Right cardiac atrium (tissue), 5 donors: ENCODE measurements around the gene TNP2. TPM values are rescaled to one million over a fixed set of nuclear protein-coding genes. Genes with fewer than 3 reads are reported as not detected.
A peak's percentile ranks its signal among the peaks of the same experiment; 100 is the strongest.

ENCODE experiments used
- ATAC-seq, 2 donors: fragments of 200-7000 bp; cut with Tn5 transposase; one replicate each; pipeline versions ENCODE4 v1.8.0 to v1.9.1; 2020; ENCODE audit warnings: moderate library complexity in 2 of 2, mild to moderate bottlenecking in 1 of 2
- DNase-seq, 3 donors: peaks; one replicate each; pipeline ENCODE4 v3.0.0-alpha.2; 2020
- H3K27ac ChIP-seq: one replicate; pipeline ENCODE4 v1.5.1; 2013; ENCODE audit warnings: mild to moderate bottlenecking, low read length, control low read depth, moderate library complexity
- H3K27me3 ChIP-seq: one replicate; pipeline ENCODE4 v1.6.1; 2013; ENCODE audit not compliant: control insufficient read depth, insufficient read depth
- H3K4me1 ChIP-seq: one replicate; pipeline ENCODE4 v1.6.1; 2013; ENCODE audit warnings: low read length; ENCODE audit not compliant: control insufficient read depth, insufficient read depth
- H3K4me3 ChIP-seq: one replicate; pipeline ENCODE4 v1.5.1; 2013; ENCODE audit warnings: low read length, control low read depth
- H3K9me3 ChIP-seq: one replicate; pipeline ENCODE4 v1.6.1; 2013; ENCODE audit warnings: low read length; ENCODE audit not compliant: control insufficient read depth
- WGBS: extraction: QIAGEN DNeasy Blood & Tissue Kit; methylation state at CpG from one replicate; pipeline ENCODE4 v1.1.7; 2013; 5-methylcytosine and 5-hydroxymethylcytosine counted together
- intact Hi-C, 4 donors: fragments of 100-400 bp; cut with DNase I; formaldehyde crosslinking; loops; one replicate each; pipeline versions ENCODE4 v1.11.0 to v1.14.0; 2022 to 2023
- polyA plus RNA-seq: library from polyadenylated mRNA; stranded (reverse); fragments of 200-250 nt; gene quantifications from one replicate; pipeline ENCODE4 v1.2.3, GENCODE V29; 2013
- total RNA-seq, 4 donors: library from RNA; stranded (reverse); fragmentation: NEBNext Ultra II Directional; extraction: Animal tissue kit (Norgen Biotek cat#: 25700); gene quantifications; one replicate each; pipeline ENCODE4 v1.2.1, GENCODE V29; 2021
- donor health status: healthy with polysubstance abuse.
- donor health status: DM: no; HTN: yes; CAD: no.
- donor health status: DM: no; HTN: no; CAD: no.
- donor health status: DM: no; HTN: yes; CAD: no; lungs with severe emphysema.
- donor health status: DM: yes; HTN: yes; CAD: no.

Gene TNP2
- total and polyA plus RNA-seq, 5 donors = not detected

DNA sequence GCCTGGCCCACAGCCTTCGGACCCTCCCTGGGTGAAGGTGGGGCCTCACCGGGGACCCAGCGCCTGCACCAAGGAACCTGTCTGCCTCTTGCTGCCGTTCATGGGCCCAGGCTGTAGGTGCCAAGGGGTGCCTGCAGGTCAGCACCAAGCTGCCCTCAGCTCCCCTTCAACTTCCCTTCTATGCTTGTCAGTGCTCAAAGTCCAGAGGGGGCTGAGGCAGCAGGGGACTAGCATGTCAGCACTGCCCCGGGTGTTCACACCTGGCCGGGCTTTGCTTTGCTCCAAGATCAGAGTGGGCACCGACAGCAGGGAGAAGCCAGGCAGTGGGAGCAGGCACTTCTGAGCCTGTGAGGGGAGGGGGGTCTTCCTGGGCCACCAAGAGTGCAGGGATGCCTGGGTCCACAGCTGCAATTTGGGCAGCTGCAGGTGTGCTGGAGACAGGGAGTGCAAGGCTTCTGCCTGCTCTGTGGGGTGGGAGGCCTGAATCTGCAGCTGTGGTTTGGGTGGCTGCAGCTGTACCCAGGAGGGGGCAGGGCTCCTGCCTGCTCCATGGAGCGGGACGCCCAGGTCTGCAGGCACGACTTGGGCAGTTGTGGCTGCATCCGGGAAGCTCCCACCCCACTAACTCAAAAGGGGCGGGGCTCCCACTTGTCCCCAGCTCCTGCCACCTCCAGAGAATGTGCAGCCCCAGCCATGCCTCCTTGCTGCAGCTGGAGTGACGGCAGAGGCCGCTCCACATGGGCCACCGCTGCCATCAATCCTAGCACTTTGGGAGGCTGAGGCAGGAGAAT is 39.6 kb upstream of the TNP2 start:
- no peaks in the 10 kb centered on the region for H3K4me1 ChIP-seq
- no peaks in the 10 kb centered on the region for H3K9me3 ChIP-seq
- no peaks in the 10 kb centered on the region for H3K27me3 ChIP-seq
- WGBS = 67% methylated on average over 15 of the region's 15 CpGs
- intact Hi-C loops = no loop called here
- ATAC-seq (peak in 1 of 2 donors; percentile 10), DNase-seq (no peak)
- no peak overlapping the region for H3K27ac ChIP-seq
- H3K4me3 ChIP-seq = no peak overlapping the region

DNA sequence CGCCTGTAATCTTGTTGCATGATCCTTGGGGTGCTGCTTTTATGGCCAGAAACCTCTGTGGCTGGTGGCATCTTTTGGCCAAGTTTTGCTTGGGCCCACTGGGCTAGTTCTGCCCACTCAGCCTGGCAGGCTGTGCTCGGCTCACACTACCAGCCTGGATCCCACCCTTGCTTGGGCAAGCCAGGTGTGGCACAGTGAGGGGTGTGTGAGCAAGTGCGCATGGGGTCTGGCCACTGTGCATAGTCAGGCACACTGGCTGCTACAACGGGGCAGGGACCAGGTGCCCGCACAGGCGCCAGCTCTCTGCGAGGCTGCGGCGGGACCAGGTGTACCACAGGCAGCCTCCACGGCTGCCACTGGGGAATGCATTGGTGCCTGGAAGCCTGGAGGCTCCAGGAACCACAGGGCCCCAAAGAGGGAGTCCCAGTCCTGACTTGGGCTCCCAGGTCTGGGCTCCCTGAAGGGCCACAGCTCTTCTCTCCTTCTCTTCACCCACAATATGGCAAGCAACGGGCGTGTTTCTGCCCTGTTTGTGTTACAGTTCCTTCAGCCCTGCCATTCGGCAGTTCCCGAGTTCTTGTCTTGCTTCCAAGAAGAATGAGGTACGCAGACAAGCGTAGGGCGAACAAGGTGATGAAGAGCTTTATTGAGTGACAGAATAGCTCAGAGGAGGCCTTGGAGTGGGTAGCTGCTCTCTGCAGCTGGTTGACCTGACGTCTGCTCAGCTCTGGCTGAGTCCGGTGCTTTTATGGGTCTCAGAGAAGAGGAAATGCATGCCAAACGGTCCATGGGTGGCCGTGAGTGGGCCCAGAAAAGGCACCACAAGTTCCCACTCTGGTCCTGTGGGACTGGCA is 38.7 kb upstream of the TNP2 start:
- ATAC-seq (no peak), DNase-seq (no peak)
- no peaks in the 10 kb centered on the region for H3K9me3 ChIP-seq
- H3K27ac ChIP-seq = no peak overlapping the region
- no peaks in the 10 kb centered on the region for H3K4me1 ChIP-seq
- WGBS = 90% methylated on average over 21 of the region's 21 CpGs
- no peak overlapping the region for H3K4me3 ChIP-seq
- H3K27me3 ChIP-seq = no peaks in the 10 kb centered on the region
- intact Hi-C loops = no loop called here

DNA sequence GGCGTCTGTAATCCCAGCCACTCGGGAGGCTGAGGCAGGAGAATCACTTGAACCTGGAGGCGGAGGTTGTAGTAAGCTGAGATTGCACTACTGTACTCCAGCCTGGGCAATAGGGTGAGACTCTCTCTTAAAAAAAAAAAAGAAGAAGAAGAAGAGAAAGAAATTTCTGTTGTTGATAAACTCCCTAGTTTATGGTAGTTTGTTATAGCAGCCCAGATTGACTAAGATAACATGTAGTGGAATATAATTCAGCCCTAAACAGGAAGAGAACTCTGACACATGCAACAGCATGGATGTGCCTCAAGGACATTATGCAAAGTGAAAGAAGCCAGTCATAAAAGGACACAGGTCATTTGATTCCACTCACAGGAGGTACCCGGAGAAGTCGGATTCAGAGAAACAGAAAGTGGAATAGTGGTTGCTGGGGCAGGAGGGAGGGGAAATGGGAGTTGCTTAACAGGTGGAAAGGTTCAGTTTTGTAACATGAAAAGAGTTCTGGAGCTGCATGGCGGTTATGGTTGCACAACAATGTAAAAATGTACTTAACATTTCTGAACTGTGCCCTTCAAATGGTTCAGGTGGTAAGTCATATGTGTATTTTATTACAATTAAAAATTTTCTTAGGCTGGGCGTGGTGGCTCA is 38.0 kb upstream of the TNP2 start:
- Histone ChIP-seq H3K4me3 (no peak overlapping the region), H3K27me3 (no peaks in the 10 kb centered on the region), H3K4me1 (no peaks in the 10 kb centered on the region), H3K9me3 (no peaks in the 10 kb centered on the region), H3K27ac (no peak overlapping the region)
- no peak for DNase-seq
- ATAC-seq = no peak
- WGBS = 84% methylated on average over 7 of the region's 7 CpGs
- intact Hi-C loops = no loop called here

DNA sequence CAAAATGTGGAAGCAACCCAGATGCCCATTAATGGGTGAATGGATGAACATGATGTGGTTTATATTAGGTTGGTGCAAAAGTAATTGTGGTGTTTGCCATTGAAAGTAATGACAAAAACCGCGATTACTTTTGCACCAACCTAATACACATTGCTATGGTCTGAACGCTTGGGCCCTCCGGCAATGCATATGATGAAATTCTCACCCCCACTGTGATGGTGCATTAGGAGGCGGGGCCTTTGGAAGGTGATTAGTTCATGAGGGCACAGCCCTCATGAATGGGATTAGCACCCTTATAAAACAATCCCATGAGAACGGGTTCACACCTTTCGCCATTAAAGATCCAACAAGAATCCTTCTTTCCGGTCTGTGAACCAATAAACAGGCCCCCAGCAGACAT is 37.3 kb upstream of the TNP2 start:
- ATAC-seq (no peak), DNase-seq (no peak)
- intact Hi-C loops = no loop called here
- Histone ChIP-seq H3K27ac (no peak overlapping the region), H3K4me1 (no peaks in the 10 kb centered on the region), H3K9me3 (no peaks in the 10 kb centered on the region), H3K27me3 (no peaks in the 10 kb centered on the region), H3K4me3 (no peak overlapping the region)
- WGBS = 86% methylated on average over 8 of the region's 8 CpGs

DNA sequence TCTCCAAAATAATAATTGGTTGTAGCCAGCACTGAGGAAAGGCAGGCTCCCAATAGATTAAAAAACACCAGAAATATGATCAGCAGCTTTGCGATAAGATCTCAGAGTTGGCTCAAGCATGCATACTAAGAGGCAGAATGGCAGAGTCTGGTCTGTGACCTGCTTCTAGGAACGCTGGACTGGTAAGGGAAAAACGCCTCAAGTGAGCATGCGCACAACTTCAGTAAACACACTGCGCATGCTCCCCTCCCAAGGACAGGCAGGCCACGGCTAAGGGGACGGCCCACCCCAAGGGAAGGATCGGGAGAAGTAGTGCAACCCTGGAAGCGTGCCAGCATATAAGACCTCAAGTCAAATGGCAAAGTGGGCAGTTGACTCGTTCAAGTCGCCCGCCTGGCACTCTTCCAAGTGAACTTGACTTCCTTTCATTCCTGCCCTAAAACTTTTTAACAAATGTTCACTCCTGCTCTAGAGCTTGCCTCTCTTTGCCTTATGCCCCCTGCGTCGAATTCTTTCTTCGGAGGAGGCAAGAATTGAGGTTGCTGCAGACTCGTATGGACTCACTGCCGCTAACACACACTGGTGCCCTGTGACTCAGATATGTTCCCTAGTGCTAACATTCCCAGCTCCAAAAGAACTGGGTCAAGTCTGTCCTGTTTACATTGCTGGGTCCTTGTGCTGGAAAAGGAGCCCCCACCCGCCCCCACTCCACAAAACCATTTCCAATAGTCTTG is 34.4 kb upstream of the TNP2 start:
- Histone ChIP-seq H3K4me1 (no peaks in the 10 kb centered on the region), H3K27ac (no peak overlapping the region), H3K9me3 (no peaks in the 10 kb centered on the region), H3K4me3 (no peak overlapping the region), H3K27me3 (no peaks in the 10 kb centered on the region)
- 72% methylated on average over 18 of the region's 18 CpGs for WGBS
- intact Hi-C loops = no loop called here
- ATAC-seq (no peak), DNase-seq (no peak)

DNA sequence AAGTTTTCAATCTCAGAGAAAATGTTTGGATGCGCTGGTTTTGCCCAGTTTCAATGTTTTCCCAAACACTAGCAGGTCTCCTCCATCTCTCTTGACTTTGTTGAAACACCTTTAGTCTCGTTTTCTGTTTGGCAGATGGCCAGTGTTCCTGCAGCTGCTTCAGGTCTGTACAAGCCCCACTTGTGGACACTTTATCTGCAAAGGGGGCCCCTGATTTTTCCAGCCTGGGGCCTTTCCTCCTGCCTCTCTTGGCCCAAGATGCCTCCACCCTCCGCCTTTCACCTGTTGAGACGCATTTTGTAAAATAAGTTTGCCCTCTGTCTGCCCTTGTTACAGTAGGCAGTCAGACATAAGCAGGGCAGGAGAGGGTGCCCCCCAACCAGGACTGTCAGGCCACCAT is 33.9 kb upstream of the TNP2 start:
- no peaks in the 10 kb centered on the region for H3K27me3 ChIP-seq
- H3K4me3 ChIP-seq = no peak overlapping the region
- no peaks in the 10 kb centered on the region for H3K4me1 ChIP-seq
- intact Hi-C loops = no loop called here
- DNase-seq = no peak
- no peak overlapping the region for H3K27ac ChIP-seq
- WGBS = 76% methylated on average over 4 of the region's 4 CpGs
- ATAC-seq = no peak
- H3K9me3 ChIP-seq = no peaks in the 10 kb centered on the region

DNA sequence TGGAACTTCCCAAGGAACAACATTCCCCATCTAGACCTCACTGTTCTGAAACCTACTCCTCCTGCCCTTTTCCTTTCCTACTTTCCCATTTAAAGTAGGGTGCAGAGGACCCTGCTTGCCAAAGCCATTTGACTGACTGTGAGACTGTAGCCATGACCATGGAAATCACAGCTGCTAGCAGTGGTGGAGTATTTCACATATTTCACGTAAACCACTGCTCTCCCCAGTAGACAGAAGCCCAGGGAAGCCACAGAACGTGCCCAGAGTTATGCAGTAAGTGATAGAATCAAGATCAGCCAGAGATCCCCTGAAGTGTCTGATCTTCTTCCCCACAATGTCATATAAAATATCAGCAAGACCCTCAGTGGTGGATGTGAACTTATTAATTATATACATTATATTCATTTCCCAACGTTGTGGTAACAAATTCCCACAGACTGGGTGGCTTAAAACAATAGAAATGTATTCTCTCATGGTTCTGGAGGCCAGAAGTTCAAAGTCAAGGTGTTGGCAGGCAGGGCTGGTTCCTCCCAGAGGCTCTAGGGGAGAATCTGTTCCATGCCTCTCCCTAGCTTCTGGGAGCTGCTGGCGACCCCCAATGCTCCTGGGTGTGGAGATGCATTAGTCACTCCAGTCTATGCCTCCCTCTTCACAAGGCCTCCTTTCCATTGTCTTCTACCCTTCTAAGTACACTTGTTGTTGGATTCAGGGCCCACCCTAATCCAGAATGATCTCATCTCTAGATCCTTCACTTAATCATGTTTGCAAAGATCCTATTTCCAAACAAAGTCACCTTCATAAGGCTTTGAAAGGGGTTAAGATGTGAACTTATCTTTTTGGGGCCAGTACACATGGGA is 32.7 kb upstream of the TNP2 start:
- no peak overlapping the region for H3K4me3 ChIP-seq
- no peaks in the 10 kb centered on the region for H3K4me1 ChIP-seq
- DNase-seq (no peak), ATAC-seq (no peak)
- H3K27ac ChIP-seq = no peak overlapping the region
- H3K9me3 ChIP-seq = no peaks in the 10 kb centered on the region
- WGBS = 73% methylated on average over 4 of the region's 4 CpGs
- intact Hi-C loops = no loop called here
- H3K27me3 ChIP-seq = no peaks in the 10 kb centered on the region

DNA sequence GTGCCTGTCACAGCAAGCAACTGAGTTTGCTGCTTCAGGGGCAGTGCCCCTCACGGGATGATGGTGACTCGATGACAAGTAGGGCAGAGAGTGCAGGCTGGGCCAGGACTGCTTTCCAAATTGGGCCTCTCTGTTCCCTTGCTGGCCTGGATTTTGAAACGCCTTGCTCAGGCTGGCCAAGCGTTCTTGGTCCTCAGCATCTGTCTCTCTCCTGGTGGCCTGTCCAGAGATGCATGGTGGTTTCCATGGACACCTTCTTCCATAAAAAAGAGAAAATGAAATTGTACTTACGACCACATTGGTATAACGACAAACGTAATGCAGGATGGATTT is 31.4 kb upstream of the TNP2 start:
- DNase-seq (no peak), ATAC-seq (no peak)
- WGBS = 90% methylated on average over 7 of the region's 7 CpGs
- no peaks in the 10 kb centered on the region for H3K27me3 ChIP-seq
- H3K9me3 ChIP-seq = no peaks in the 10 kb centered on the region
- H3K27ac ChIP-seq = no peak overlapping the region
- no peak overlapping the region for H3K4me3 ChIP-seq
- no peaks in the 10 kb centered on the region for H3K4me1 ChIP-seq
- intact Hi-C loops = no loop called here

DNA sequence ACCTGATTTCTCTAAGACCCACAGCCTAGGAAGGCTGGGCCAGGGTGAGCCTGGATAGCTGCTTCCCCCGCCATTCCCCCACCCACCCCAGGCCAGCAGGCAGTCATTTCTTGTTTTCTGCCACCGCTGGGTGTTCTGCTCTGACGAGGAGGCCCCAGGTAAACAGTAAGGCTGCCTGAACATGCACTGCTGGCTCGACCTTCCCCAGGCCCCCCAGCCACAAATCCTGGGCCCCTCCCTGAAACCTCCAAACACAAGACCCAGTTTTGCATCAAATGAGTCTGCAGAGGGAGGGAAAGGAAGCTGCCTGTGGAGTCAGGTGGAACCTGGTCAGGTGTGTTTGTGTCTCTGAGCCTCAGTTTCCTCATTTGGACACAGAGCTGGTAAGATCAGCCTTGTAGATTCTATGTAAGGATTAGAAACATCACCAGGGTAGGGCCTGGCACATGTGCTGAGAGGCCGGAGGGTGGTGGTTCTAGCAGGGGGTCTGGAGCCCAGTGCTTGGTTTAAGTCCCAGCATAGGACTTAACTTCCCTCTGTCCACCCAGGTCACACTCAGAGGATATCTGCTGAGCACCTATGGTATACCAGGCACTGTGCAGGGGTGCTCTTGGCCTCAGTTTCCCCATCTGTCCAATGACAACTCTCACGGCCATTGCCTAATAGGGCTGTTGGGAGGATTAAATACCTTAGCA is 30.9 kb upstream of the TNP2 start:
- DNase-seq (no peak), ATAC-seq (no peak)
- Histone ChIP-seq H3K4me1 (no peaks in the 10 kb centered on the region), H3K27me3 (no peaks in the 10 kb centered on the region), H3K27ac (no peak overlapping the region), H3K4me3 (no peak overlapping the region), H3K9me3 (no peaks in the 10 kb centered on the region)
- intact Hi-C loops = no loop called here
- WGBS = 91% methylated on average over 6 of the region's 6 CpGs
